ENCODE results near the gene SPINT3.

DNA sequence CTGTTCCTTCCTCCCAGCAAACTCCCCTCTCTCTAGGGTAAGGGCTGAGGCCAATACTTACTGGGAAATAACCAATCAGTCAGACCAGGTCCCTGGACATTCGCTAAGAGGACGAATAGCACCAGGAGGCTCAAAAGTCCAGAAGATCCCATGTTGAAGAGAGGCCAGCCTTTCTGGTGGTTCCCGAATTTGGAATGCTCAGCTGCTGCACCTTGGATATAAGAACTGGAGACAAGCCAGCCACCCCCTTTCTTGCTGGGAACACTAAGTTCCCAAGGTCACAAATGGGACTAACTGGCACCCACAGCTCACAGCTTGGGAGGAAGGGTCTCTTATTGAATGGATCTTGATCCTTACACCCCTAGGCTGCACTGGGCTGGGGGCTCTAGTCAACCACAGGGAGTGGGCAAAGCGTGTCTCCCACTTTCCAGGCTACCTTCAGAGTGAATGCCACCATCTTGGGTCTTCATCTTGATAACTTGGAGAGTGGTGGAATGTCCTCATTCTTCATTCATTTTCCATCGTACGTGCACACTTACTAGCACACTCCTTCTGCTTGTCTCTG lies 31.9 kb upstream of the SPINT3 start, which contains the start of gene EPPIN:
- no peak for TF ChIP-seq POLR2A (IDR thresholded peaks at IDR 0.05)
- TF ChIP-seq, protein P1, sequence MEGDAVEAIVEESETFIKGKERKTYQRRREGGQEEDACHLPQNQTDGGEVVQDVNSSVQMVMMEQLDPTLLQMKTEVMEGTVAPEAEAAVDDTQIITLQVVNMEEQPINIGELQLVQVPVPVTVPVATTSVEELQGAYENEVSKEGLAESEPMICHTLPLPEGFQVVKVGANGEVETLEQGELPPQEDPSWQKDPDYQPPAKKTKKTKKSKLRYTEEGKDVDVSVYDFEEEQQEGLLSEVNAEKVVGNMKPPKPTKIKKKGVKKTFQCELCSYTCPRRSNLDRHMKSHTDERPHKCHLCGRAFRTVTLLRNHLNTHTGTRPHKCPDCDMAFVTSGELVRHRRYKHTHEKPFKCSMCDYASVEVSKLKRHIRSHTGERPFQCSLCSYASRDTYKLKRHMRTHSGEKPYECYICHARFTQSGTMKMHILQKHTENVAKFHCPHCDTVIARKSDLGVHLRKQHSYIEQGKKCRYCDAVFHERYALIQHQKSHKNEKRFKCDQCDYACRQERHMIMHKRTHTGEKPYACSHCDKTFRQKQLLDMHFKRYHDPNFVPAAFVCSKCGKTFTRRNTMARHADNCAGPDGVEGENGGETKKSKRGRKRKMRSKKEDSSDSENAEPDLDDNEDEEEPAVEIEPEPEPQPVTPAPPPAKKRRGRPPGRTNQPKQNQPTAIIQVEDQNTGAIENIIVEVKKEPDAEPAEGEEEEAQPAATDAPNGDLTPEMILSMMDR (IDR thresholded peaks at IDR 0.05), result no peak

All from suprapubic skin (tissue), 3 donors.